Middle frontal gyrus (tissue), 1 donor: ENCODE measurements around the gene WNK3.

ENCODE experiments used
- DNase-seq: peaks from one replicate; pipeline ENCODE4 v3.0.0-alpha.2; 2015; ENCODE audit warnings: low spot score; ENCODE audit errors: extremely low spot score

Gene WNK3

GRCh38 chrX:54171091-54171490, 186.8 kb downstream of the WNK3 start:
- DNase-seq, result no peak

GRCh38 chrX:54166915-54167314, 190.9 kb downstream of the WNK3 start:
- no peak for DNase-seq

- DNase-seq, result no peak
These were observed 200.3 kb downstream of the WNK3 start for GRCh38 chrX:54157561-54157960.
